Stimulated activated CD4-positive, alpha-beta T cell treated with anti-CD3 and anti-CD28 coated beads, Interleukin-15, amount 100 ng/mL, for 1 hour (primary cell): ENCODE results near the gene APOM.

ENCODE experiments used
- DNase-seq, 2 donors: peaks; one replicate each; pipeline ENCODE4 v3.0.0-alpha.2; 2020; ENCODE audit warnings: low read depth in 1 of 2, low spot score in 1 of 2

The APOM gene

DNA sequence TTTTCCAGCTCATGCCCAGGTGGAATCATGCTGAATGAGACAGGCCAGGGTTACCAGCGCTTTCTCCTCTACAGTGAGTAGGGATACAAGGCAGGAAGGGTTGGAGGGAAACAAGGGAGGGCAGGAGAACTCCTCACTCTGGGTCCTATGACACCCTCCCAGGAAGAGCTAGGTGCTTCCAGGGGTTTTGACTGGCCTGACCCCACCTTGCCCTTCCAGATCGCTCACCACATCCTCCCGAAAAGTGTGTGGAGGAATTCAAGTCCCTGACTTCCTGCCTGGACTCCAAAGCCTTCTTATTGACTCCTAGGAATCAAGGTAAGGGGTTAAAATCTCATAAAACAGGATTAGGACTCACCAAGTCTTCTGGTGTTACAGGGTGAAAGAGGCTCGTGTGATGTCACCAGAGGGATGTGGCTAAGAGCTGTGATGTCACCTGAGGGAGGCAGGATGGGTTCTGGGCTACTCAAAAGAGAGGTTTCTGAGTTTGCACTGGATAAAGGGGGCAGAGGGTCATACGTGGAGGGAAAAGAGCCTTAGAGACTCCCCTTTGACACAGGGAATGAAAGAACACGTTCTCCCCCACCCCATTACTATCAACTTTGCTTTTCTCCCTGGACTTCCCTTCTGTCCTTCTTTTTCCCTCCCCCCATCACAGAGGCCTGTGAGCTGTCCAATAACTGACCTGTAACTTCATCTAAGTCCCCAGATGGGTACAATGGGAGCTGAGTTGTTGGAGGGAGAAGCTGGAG lies 1.9 kb downstream of the APOM start:
- no peak for DNase-seq

GRCh38 chr6:31658158-31658688 lies 2.5 kb downstream of the APOM start:
- no peak for DNase-seq

DNA sequence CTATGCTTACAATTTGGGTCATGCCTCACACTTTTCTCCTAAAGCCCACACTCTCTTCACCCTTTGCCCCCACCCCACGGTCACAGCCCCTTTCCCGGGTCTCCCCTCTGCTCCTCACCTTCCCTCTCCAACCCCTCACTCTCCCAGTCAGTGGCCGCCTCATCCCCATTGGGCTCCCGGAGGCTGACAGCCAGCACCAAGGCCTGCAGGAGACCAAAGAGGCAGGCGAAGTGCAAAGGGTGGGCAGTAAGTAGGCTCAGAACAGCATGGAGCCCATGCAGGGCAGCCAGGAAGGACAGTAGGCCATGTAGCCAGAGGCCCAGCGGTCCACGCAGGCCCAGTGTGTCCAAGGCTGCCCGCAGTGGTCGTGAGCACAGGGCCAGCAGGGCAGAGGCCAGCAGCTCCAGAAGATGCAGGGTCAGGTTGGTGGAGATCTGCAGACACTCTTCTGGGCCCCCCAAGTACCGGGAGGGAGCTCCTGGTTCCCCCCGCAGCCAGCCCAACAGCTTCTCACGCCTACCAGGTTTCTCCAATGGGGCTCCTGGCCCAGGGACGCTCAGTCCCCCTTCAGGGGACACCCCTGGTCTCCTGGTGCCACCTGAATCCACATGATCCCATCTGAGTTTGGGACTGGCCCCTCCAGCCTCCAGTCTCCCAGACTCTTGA lies 3.4 kb downstream of the APOM start:
- no peak for DNase-seq

DNA sequence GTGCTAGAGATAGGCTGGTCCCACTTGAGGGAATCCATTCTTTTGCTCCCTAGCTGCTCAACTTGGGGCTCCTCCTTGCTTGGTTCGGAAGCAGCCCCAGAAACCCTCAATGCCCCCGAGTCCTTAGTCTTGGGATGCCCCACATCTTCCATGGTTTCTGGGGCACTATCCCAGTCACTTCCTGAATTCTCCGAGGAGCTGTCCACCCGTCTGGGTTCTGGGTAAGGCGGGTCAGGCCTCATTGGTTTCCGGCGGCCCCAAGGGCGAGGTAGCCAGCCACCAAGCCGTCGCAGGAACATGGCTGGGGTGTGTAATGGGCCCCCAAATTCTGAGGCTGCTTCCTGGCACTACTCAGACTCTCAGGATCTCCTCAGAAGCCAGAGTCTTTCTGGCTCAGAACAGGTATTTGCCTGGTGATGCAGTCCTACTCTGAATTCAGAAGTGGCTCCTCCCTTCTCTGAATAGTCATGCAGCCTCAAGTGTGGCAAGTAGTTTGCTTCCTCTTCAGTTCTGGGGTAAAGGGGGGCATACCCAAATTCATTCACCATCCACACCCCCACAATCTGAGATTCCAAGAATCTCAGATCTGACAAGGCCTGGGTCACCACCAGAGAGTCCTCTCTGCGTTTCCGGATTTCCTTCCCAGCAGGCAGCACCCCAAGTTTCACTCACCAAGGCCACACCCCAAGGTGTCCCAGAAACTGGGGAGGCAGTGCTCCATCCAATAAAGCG lies 4.1 kb downstream of the APOM start:
- DNase-seq = no peak

- DNase-seq = peak; percentile 61 to 62
These were observed 4.9 kb downstream of the APOM start, which contains the start of gene C6orf47 for GRCh38 chr6:31660381-31661261. Gene C6orf47, minus strand, starts transcription at chr6:31660778. Its CDS starts 831 bp downstream, at chr6:31659947.

DNA sequence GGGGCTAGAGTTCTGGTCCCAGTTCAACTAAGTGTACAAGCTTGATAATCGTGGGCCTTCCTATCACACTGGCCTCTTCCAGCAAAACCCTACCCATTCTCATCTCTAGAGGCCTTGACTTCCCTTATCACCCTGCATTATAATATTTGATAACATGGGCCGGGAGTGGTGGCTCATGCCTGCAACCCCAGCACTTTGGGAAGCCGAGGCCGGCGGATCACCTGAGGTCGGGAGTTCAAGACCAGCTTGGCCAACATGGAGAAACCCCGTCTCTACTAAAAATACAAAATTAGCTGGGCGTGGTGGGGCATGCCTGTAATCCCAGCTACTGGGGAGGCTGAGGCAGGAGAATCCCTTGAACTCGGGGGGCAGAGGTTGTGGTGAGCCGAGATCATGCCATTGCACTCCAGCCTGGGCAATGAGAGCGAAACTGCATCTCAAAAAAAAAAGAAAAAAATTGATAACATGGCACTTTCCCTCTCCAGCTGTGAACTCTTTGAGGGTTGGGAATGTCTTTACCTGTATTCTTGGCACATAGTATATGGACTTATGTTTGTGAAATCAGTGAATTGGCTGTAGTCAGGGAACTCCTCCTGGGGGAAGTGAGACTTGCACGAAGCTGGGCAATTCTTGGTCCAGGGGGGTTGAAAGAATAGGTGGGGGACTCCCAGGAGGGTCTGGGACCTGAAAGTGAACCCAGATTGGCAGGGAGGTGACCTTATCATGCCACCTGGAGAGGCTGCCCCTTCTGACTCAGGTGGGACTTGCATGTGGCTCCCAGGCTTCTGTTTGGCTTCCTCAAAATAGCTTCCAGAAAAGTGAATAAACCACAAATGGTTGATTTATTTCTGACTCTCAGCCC lies 5.8 kb downstream of the APOM start:
- no peak for DNase-seq

DNA sequence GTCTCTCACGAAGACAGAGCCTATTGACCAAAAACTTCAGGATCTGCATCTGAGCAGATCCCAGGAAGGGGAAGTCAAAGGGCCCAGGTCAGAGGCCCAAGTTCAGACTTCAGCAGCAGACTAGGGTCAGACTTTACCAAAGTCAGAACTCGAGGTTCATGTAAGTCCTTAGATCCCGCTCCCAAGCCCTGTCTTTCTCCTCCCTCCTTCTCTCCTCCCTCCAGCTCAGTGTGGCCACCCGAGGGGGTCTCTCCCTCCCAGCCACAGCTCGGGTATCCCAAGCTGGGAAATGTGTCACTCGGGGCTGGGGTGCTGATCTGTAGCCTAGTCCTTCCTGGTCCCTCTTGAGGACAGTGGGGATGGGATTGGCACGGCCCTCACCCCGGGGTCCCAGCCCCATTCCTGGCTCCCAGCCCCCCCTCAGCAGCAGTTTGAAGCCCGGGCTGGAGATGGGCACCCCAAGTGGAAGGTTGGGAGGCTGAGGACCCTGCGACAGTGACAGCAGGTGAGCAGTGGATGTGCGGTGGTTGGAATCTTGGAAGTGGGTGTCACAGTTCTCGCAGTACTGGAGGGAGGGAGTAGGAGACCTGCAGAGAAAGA lies 6.5 kb downstream of the APOM start:
- no peak for DNase-seq

GRCh38 chr6:31663126-31663960 lies 7.6 kb downstream of the APOM start:
- DNase-seq = no peak

GRCh38 chr6:31663961-31664789 lies 8.5 kb downstream of the APOM start:
- no peak for DNase-seq

- peak; percentile 76 for DNase-seq
These were observed 9.3 kb downstream of the APOM start, which contains the start of gene GPANK1 for GRCh38 chr6:31664790-31665500. Gene GPANK1, minus strand, starts transcription at chr6:31664997. Its CDS starts 519 bp downstream, at chr6:31664478.

GRCh38 chr6:31665501-31666336 lies 10.0 kb downstream of the APOM start, which contains the start of gene CSNK2B:
Gene CSNK2B, plus strand, starts transcription at chr6:31666080. Its CDS starts 752 bp downstream, at chr6:31666832.
- peak; percentile 93 to 97 for DNase-seq

- no peak for DNase-seq
These were observed 10.8 kb downstream of the APOM start for GRCh38 chr6:31666337-31666965.

DNA sequence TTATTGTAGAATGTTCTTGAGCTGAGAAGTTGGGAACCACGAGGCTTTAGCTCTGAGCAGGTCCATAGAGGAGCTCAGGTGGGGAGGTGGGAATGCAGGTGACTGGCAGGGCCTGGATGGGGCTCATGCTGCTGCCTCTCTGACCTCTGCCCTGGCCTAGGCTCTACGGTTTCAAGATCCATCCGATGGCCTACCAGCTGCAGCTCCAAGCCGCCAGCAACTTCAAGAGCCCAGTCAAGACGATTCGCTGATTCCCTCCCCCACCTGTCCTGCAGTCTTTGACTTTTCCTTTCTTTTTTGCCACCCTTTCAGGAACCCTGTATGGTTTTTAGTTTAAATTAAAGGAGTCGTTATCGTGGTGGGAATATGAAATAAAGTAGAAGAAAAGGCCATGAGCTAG lies 14.0 kb downstream of the APOM start, which contains the start of gene LY6G5B:
LY6G5B (plus strand) TSS at position 301 of the 400 bp plus-strand sequence. CDS start 975 bp downstream, outside the sequence.
- DNase-seq = no peak

DNA sequence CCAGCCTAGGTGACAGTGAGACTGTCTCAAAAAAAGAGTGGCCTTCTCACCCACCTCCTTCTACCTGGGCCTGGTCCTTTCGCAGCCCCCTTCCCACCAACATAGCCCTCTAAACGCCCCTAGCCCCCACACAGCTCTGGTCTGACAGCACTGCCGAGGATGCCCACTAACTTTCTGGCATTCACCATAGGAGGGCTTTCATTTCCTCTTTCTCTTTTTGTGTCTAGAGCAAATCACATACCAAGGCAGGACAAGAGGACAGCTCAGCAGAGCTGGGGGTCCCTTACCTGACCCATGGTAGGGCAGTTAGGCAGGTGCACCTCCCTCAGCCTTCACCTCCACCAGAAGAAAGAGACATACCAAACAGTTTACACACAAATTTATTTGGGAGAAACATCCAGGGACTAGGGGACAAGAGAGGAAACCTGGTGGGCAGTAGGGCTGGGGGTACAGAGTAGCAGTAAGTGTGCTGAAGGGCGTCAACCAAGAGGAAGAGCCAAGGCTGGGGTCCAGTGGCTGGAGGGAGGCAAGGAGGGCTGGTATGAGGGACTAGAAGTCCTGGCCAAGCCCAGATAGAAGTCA lies 20.7 kb downstream of the APOM start:
- DNase-seq = no peak

DNA sequence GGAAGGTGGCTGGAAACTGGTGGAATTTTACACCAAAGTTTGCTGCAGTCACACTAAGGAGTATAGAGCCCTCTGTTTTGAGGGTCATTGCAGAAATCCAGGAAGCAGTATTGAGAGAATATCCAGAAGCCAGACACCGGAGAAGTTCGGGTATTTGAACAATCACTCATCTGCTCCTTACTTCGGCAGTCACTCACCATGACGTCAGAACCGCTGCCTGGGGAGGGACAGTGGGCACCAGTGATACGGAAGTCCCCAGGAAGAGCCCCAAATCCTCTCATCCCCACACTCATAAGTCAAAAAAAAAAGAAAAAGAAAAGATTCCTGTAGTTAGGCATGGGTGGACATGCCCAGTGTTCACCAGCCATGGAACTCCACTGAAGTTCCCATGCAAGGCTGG lies 21.2 kb downstream of the APOM start:
- no peak for DNase-seq
